OCI-LY7 (cell line): Measurements from ENCODE around the gene FBXL16. TPM values are rescaled to one million over a fixed set of nuclear protein-coding genes. Genes with fewer than 3 reads are reported as not detected.

Experiments used
- BruUV-seq: library from RNA; stranded (reverse); fragments of 400-500 nt; replicated peaks from 2 replicates; lab custom pipeline; 2021; lab: Mats Ljungman, UMichigan
- CTCF ChIA-PET: fragments of 300-600 bp; sonication (Branson Sonifier 250); formaldehyde crosslinking; loops from one replicate; lab custom pipeline; 2022; ENCODE audit warnings: antibody characterized with exemption; ENCODE audit not compliant: unreplicated experiment; lab: Charles Lee
- POLR2A ChIA-PET: fragments of 300-600 bp; sonication (Branson Sonifier 250); formaldehyde crosslinking; loops from one replicate; lab custom pipeline; 2022; ENCODE audit warnings: antibody characterized with exemption; lab: Charles Lee
- DNase-seq: peaks from one replicate; pipeline ENCODE4 v3.0.0-alpha.2; 2015; ENCODE audit warnings: low spot score
- H2AFZ ChIP-seq: fragments of 200-600 bp; sonication (generic), shearing (Covaris generic); 2 replicates; pipeline ENCODE4 v1.6.1; 2014; ENCODE audit warnings: mild to moderate bottlenecking, antibody characterized with exemption, low read length, moderate library complexity
- H3K27ac ChIP-seq: fragments of 200-600 bp; sonication (generic); 2 replicates; pipeline ENCODE4 v1.5.1; 2014; ENCODE audit warnings: mixed run types, low read depth, mild to moderate bottlenecking, moderate library complexity, low read length, inconsistent platforms; ENCODE audit not compliant: poor library complexity, severe bottlenecking
- H3K36me3 ChIP-seq: fragments of 200-600 bp; sonication (generic); 2 replicates; pipeline ENCODE4 v1.6.1; 2014; ENCODE audit warnings: mild to moderate bottlenecking, antibody characterized with exemption, low read length, moderate library complexity, mixed read lengths; ENCODE audit not compliant: insufficient read depth
- H3K4me1 ChIP-seq: fragments of 200-600 bp; sonication (generic); 2 replicates; pipeline ENCODE4 v1.5.1; 2014; ENCODE audit warnings: mild to moderate bottlenecking, low read length; ENCODE audit not compliant: insufficient read depth, poor library complexity, severe bottlenecking
- H3K4me2 ChIP-seq: fragments of 200-600 bp; sonication (generic); 2 replicates; pipeline ENCODE4 v1.6.1; 2014; ENCODE audit warnings: mild to moderate bottlenecking, low read length
- H3K4me3 ChIP-seq: fragments of 200-600 bp; sonication (generic); 2 replicates; pipeline ENCODE4 v1.5.1; 2014; ENCODE audit warnings: mild to moderate bottlenecking, low read depth, low read length; ENCODE audit not compliant: poor library complexity, severe bottlenecking
- H3K79me2 ChIP-seq: fragments of 200-600 bp; sonication (generic); 2 replicates; pipeline ENCODE4 v1.6.1; 2016; ENCODE audit warnings: low read depth, mild to moderate bottlenecking, low read length, moderate library complexity, mixed read lengths; ENCODE audit not compliant: insufficient read depth
- H3K9me2 ChIP-seq: fragments of 200-600 bp; sonication (generic); 2 replicates; pipeline ENCODE4 v1.6.1; 2016; ENCODE audit warnings: mild to moderate bottlenecking, low read length, mixed read lengths; ENCODE audit not compliant: insufficient read depth
- H3K9me3 ChIP-seq: fragments of 200-600 bp; sonication (generic); 2 replicates; pipeline ENCODE4 v1.6.1; 2014; ENCODE audit warnings: mild to moderate bottlenecking, mixed run types, low read length, mixed read lengths
- H4K20me1 ChIP-seq: fragments of 200-600 bp; sonication (generic); 2 replicates; pipeline ENCODE4 v1.6.1; 2014; ENCODE audit warnings: mild to moderate bottlenecking, antibody characterized with exemption, low read length, moderate library complexity, mixed read lengths; ENCODE audit not compliant: insufficient read depth
- CTCF ChIP-seq: fragments of 200-600 bp; sonication (generic); conservative IDR thresholded peaks from 2 replicates; pipeline ENCODE4 v1.5.1; 2014; ENCODE audit warnings: mild to moderate bottlenecking, antibody characterized with exemption, low read length, moderate library complexity, mixed read lengths
- EZH2phosphoT487 ChIP-seq: fragments of 200-600 bp; sonication (generic); IDR thresholded peaks from 2 replicates; pipeline ENCODE4 v1.6.1; 2018; ENCODE audit warnings: low read depth, borderline replicate concordance, mild to moderate bottlenecking, mixed run types, antibody characterized with exemption, low read length, moderate library complexity, mixed read lengths
- intact Hi-C: fragments of 100-400 bp; cut with micrococcal nuclease; formaldehyde crosslinking; loops from one replicate; pipeline ENCODE4 v1.10.0; 2022; ENCODE audit not compliant: unreplicated experiment
- total RNA-seq, 2 experiments: library from RNA; depleted of rRNA in 1 of 2; stranded (reverse); fragments of >200 nt in 1 of 2; shearing (Covaris generic) in 1 of 2; gene quantifications; 2 replicates each; pipeline ENCODE4 v1.2.3, GENCODE V29; 2014 to 2022

The FBXL16 gene
- total RNA-seq, 2 experiments from 2014 or later: 0.16 to 0.42 TPM

GRCh38 chr16:724188-725040 lies 18.8 kb upstream of the FBXL16 start:
- intact Hi-C loops: loop anchor here (5.0 kb wide), 1 partner anchor 42 kb away; the partner anchor contains the start of genes JMJD8 and STUB1
- no peak for DNase-seq
- H3K4me3 ChIP-seq: no peak overlapping the region
- ChIA-PET CTCF (no interaction called here), POLR2A (interaction anchor here (1.7 kb wide), 1 partner anchor 12 kb away, joined by 6 read pairs; no protein-coding TSS in a partner anchor)
- no peaks in the 10 kb centered on the region for H3K79me2 ChIP-seq
- no peak overlapping the region for H2AFZ ChIP-seq
- no peaks in the 10 kb centered on the region for H3K9me3 ChIP-seq
- H3K4me2 ChIP-seq: peak overlapping the region; percentile 27
- H3K9me2 ChIP-seq: no peaks in the 10 kb centered on the region
- peaks cover 56% of the 10 kb centered on the region for H3K4me1 ChIP-seq
- no TSS peak for BruUV-seq
- H3K27ac ChIP-seq: no peak overlapping the region
- H4K20me1 ChIP-seq: no peaks in the 10 kb centered on the region
- peaks cover 13% of the 10 kb centered on the region; the same call in 1 of the 2 replicates for H3K36me3 ChIP-seq
- TF ChIP-seq EZH2phosphoT487 (no peak), CTCF (no peak)

- Histone ChIP-seq H3K4me3 (no peak overlapping the region), H3K9me2 (no peaks in the 10 kb centered on the region), H2AFZ (no peak overlapping the region), H3K4me1 (peaks cover 63% of the 10 kb centered on the region), H3K9me3 (no peaks in the 10 kb centered on the region), H3K36me3 (0 out of 2 replicates have a peak, but pooled peaks cover 10% of the 10 kb centered on the region), H3K4me2 (peak overlapping the region; percentile 27), H3K27ac (no peak overlapping the region), H4K20me1 (no peaks in the 10 kb centered on the region), H3K79me2 (no peaks in the 10 kb centered on the region)
- POLR2A ChIA-PET: no interaction called here
- DNase-seq: no peak
- intact Hi-C loops: loop anchor here (5.0 kb wide), 1 partner anchor 41 kb away; the partner anchor contains the start of genes JMJD8 and STUB1
- TF ChIP-seq CTCF (no peak), EZH2phosphoT487 (no peak)
- CTCF ChIA-PET: no interaction called here
- no TSS peak for BruUV-seq
Measured at GRCh38 chr16:723695-724094, 18.1 kb upstream of the FBXL16 start.
